Iris pigment epithelial cell (primary cell): ENCODE measurements around the gene CLDN9.

ENCODE experiments used
- DNase-seq: peaks from one replicate; pipeline ENCODE4 v3.0.0-alpha.2; 2011; ENCODE audit warnings: low read depth

CLDN9 gene

GRCh38 chr16:3019594-3020246 lies 7.0 kb downstream of the CLDN9 start:
- no peak for DNase-seq

- DNase-seq, result peak; percentile 81
Measured at GRCh38 chr16:3020247-3020603, 7.5 kb downstream of the CLDN9 start, which contains the start of gene TNFRSF12A. Gene TNFRSF12A, plus strand, starts transcription at chr16:3020368. Its CDS starts 30 bp downstream, at chr16:3020398.

GRCh38 chr16:3020604-3021448 lies 8.1 kb downstream of the CLDN9 start:
- DNase-seq, result peak; percentile 90

GRCh38 chr16:3021449-3022207 lies 8.9 kb downstream of the CLDN9 start:
- peak; percentile 96 for DNase-seq

- DNase-seq, result peak; percentile 96
Measured at GRCh38 chr16:3022208-3022683, 9.5 kb downstream of the CLDN9 start.

GRCh38 chr16:3022684-3023414 lies 10.1 kb downstream of the CLDN9 start:
- DNase-seq, result peak; percentile 12

GRCh38 chr16:3023415-3023668 lies 10.6 kb downstream of the CLDN9 start:
- peak; percentile 60 for DNase-seq

GRCh38 chr16:3023669-3024478 lies 11.2 kb downstream of the CLDN9 start, which contains the start of the genes HCFC1R1 and THOC6:
Gene HCFC1R1, minus strand, starts transcription at chr16:3023942. Its CDS starts 1 bp downstream, at chr16:3023941.
Gene THOC6, plus strand, starts transcription at chr16:3024035. Its CDS starts 292 bp downstream, at chr16:3024327.
- DNase-seq, result peak; percentile 99

GRCh38 chr16:3025032-3026002 lies 12.6 kb downstream of the CLDN9 start:
- DNase-seq, result no peak

- DNase-seq, result no peak
Measured at GRCh38 chr16:3026003-3026378, 13.3 kb downstream of the CLDN9 start.

- no peak for DNase-seq
Measured at GRCh38 chr16:3026609-3027488, 14.1 kb downstream of the CLDN9 start.

- DNase-seq, result no peak
Measured at GRCh38 chr16:3027489-3027795, 14.7 kb downstream of the CLDN9 start.

GRCh38 chr16:3027983-3028715 lies 15.4 kb downstream of the CLDN9 start:
- peak; percentile 66 for DNase-seq

- DNase-seq, result no peak
Measured at GRCh38 chr16:3028716-3029319, 16.1 kb downstream of the CLDN9 start.

- DNase-seq, result peak; percentile 48
Measured at GRCh38 chr16:3029491-3030221, 16.9 kb downstream of the CLDN9 start.

GRCh38 chr16:3030222-3031212 lies 17.8 kb downstream of the CLDN9 start:
- DNase-seq, result no peak
